Measurements from ENCODE around the gene SMIM7. TPM values are rescaled to one million over a fixed set of nuclear protein-coding genes. Genes with fewer than 3 reads are reported as not detected.

Gene SMIM7
- 81.3 and 83.3 TPM in 2 replicates for total RNA-seq (2014; rRNA removed; shearing (Covaris generic))

DNA sequence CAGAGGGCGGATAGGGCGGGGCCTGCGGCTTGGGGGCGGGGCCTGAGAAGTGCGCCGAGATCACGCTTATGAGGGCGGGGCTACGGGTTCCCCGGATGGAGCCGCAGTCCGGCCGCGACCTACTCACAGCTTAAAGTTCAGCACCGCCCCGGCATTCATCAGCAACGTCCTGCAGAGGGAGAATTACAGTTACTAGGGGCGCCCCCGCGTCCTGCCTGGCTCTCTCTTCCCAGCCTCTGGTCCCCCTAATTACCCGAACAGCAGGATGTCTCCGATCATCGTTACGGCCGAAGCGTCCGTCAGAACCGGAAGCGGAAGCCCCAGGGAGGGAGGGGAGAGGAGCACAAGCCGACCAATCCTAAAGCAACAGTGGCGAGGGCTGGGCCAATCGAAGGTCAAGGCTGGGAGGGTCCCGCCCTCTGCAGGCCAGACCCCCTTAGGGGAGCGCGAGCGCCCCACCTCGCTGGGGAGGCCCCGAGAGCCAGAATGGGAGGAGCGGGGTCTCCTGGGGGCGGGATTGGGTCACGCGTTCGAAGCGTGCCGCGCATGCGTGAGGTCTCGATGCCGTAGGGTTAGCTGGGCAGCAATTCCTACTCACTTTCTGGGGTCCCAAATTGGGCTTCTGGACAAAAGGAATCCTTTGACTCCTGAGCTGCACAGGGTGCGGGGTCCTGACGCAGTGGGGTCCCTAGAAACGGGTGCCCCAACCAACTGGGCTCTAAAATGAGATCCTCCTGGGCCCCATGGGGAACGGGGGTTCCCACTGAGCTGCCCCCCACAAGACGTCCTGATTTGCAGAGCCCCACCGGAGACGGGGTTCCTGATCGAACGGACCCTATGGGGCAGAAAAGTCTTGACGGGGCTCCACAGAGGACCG, at the start of gene SMIM7:
SMIM7 (minus strand) TSS at position 313 of the 877 bp plus-strand sequence; CDS start at position 279, 34 bp downstream.

GRCh38 chr19:16660763-16661479, 977 bp upstream of the SMIM7 start, which contains the start of gene TMEM38A:
Gene TMEM38A, plus strand, starts transcription at chr19:16661139. Its CDS starts 79 bp downstream, at chr19:16661218.

GRCh38 chr19:16628183-16628983, 31.6 kb downstream of the SMIM7 start, which contains the start of gene MED26:
Gene MED26, minus strand, starts transcription at chr19:16628204. Its CDS starts 261 bp downstream, at chr19:16627943.

Other genes starting within 250 kb of the SMIM7 start
- 18.0 and 23.1 TPM in 2 replicates for gene EPS15L1, start 188.2 kb downstream of the SMIM7 start, total RNA-seq (2014; rRNA removed; shearing (Covaris generic))
- 0.23 TPM in 1 of 2 replicates, not detected in the other for gene CALR3, start 164.0 kb downstream of the SMIM7 start, total RNA-seq (2014; rRNA removed; shearing (Covaris generic))
- gene C19orf44, start 163.8 kb downstream of the SMIM7 start, total RNA-seq (2014; rRNA removed; shearing (Covaris generic)): 5.2 and 8.0 TPM in 2 replicates
- 26.2 and 27.1 TPM in 2 replicates for gene CHERP, start 117.7 kb downstream of the SMIM7 start, total RNA-seq (2014; rRNA removed; shearing (Covaris generic))
- gene SLC35E1, start 87.7 kb downstream of the SMIM7 start, total RNA-seq (2014; rRNA removed; shearing (Covaris generic)): 34.8 and 45.8 TPM in 2 replicates
- gene MED26, start 31.9 kb downstream of the SMIM7 start, total RNA-seq (2014; rRNA removed; shearing (Covaris generic)): 19.0 and 22.5 TPM in 2 replicates
- gene TMEM38A, start 995 bp upstream of the SMIM7 start, total RNA-seq (2014; rRNA removed; shearing (Covaris generic)): 4.1 and 4.7 TPM in 2 replicates
- gene NWD1, start 59.7 kb upstream of the SMIM7 start, total RNA-seq (2014; rRNA removed; shearing (Covaris generic)): 0.68 and 0.74 TPM in 2 replicates
- gene SIN3B, start 169.3 kb upstream of the SMIM7 start, total RNA-seq (2014; rRNA removed; shearing (Covaris generic)): 22.1 and 47.8 TPM in 2 replicates
- gene F2RL3, start 228.9 kb upstream of the SMIM7 start, total RNA-seq (2014; rRNA removed; shearing (Covaris generic)): 0.61 and 0.64 TPM in 2 replicates

Data from A375 (cell line).